Kidney tubule cell (primary cell): ENCODE measurements around the gene NEGR1.

Experiments
- DNase-seq: peaks from one replicate; pipeline ENCODE4 v3.0.0-alpha.2; 2018; ENCODE audit warnings: low spot score

The NEGR1 gene

GRCh38 chr1:71351438-71351837 lies 930.9 kb downstream of the NEGR1 start:
- no peak for DNase-seq

DNA sequence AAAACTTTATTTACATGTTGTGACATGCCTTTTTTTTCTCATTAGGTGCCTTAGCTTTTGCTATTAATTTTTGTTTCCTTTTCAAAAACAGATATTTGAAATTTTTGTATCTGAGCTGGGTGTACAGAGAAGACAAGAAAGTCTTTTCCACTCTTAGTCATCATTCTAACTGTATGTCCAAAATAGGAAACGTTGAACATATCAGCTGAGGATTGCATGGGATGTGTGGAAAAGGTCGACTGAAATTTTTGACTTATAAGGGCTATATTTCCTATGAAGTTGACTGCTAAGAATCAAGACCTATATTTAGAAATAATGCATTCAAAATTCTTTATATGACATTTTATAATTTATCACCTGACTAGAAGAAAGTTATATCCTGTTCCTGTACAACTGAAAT lies 931.5 kb downstream of the NEGR1 start:
- no peak for DNase-seq

DNA sequence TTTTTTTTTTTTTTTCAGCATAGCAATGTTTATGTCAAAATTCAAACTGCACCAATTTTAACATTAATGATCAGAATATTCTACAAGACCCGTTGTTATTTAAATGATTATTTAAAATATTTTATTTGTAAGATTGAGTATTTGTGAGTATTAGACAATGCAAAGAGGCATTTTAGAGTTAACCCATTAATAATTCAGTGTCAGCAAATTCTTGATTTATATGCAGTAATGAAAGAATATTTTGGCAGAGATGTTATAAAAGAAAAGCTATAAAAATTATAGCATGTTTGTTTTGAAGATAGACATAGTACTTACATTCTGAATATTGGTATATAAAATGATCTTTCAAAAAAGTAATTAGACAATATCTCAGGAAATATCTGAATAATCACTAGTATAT lies 932.0 kb downstream of the NEGR1 start:
- no peak for DNase-seq
